ENCODE results near the gene WDR41.

The WDR41 gene

GRCh38 chr5:77407152-77407551 lies 85.0 kb downstream of the WDR41 start:
- no peak overlapping the region for H3K4me3 ChIP-seq (replicated peaks; ENCODE audit: insufficient read depth, low read length)
- no peak for DNase-seq (ENCODE audit: low read depth in 1 of 2, low spot score in 1 of 2)
- H3K27ac ChIP-seq (replicated peaks): no peak overlapping the region
- H3K27me3 ChIP-seq (ENCODE audit: insufficient read depth, poor library complexity, severe bottlenecking): no peaks in the 10 kb centered on the region
- TF ChIP-seq GABPA (IDR thresholded peaks at IDR 0.05; ENCODE audit: low read depth) (no peak), REST (IDR thresholded peaks at IDR 0.05; ENCODE audit: insufficient replicate concordance, low read depth) (no peak), POLR2AphosphoS5 (IDR thresholded peaks at IDR 0.05; ENCODE audit: low read depth) (no peak), CTCF (IDR thresholded peaks at IDR 0.05; ENCODE audit: insufficient read depth, low read length) (no peak), SPI1 (IDR thresholded peaks at IDR 0.05; ENCODE audit: borderline replicate concordance, low read depth) (no peak)

- Histone ChIP-seq H3K27ac (replicated peaks) (no peak overlapping the region), H3K27me3 (ENCODE audit: insufficient read depth, poor library complexity, severe bottlenecking) (no peaks in the 10 kb centered on the region), H3K4me3 (replicated peaks; ENCODE audit: insufficient read depth, low read length) (no peak overlapping the region)
- DNase-seq (ENCODE audit: low read depth in 1 of 2, low spot score in 1 of 2): no peak
- TF ChIP-seq POLR2AphosphoS5 (IDR thresholded peaks at IDR 0.05; ENCODE audit: low read depth) (no peak), CTCF (IDR thresholded peaks at IDR 0.05; ENCODE audit: insufficient read depth, low read length) (no peak), SPI1 (IDR thresholded peaks at IDR 0.05; ENCODE audit: borderline replicate concordance, low read depth) (no peak)
Observed at GRCh38 chr5:77402796-77403195, 89.3 kb downstream of the WDR41 start.

- Histone ChIP-seq H3K27me3 (ENCODE audit: insufficient read depth, poor library complexity, severe bottlenecking) (no peaks in the 10 kb centered on the region), H3K27ac (replicated peaks) (no peak overlapping the region), H3K4me3 (replicated peaks; ENCODE audit: insufficient read depth, low read length) (no peak overlapping the region)
- TF ChIP-seq SPI1 (IDR thresholded peaks at IDR 0.05; ENCODE audit: borderline replicate concordance, low read depth) (no peak), CTCF (IDR thresholded peaks at IDR 0.05; ENCODE audit: insufficient read depth, low read length) (no peak), POLR2AphosphoS5 (IDR thresholded peaks at IDR 0.05; ENCODE audit: low read depth) (no peak), REST (IDR thresholded peaks at IDR 0.05; ENCODE audit: insufficient replicate concordance, low read depth) (no peak), GABPA (IDR thresholded peaks at IDR 0.05; ENCODE audit: low read depth) (no peak)
- DNase-seq (ENCODE audit: low read depth in 1 of 2, low spot score in 1 of 2): peak in 1 of 2 experiments; percentile 9
Observed at GRCh38 chr5:77400645-77401044, 91.5 kb downstream of the WDR41 start.

- no peak overlapping the region for H3K4me3 ChIP-seq (replicated peaks; ENCODE audit: insufficient read depth, low read length)
- TF ChIP-seq POLR2AphosphoS5 (IDR thresholded peaks at IDR 0.05; ENCODE audit: low read depth) (no peak), SPI1 (IDR thresholded peaks at IDR 0.05; ENCODE audit: borderline replicate concordance, low read depth) (no peak), CTCF (IDR thresholded peaks at IDR 0.05; ENCODE audit: insufficient read depth, low read length) (no peak)
- no peak for DNase-seq (ENCODE audit: low read depth in 1 of 2, low spot score in 1 of 2)
- H3K27me3 ChIP-seq (ENCODE audit: insufficient read depth, poor library complexity, severe bottlenecking): no peaks in the 10 kb centered on the region
- no peak overlapping the region for H3K27ac ChIP-seq (replicated peaks)
Observed at GRCh38 chr5:77398896-77399295, 93.2 kb downstream of the WDR41 start.
